B cell (primary cell): ENCODE results near the gene PAIP1. TPM values are rescaled to one million over a fixed set of nuclear protein-coding genes. Genes with fewer than 3 reads are reported as not detected.

Experiments
- ATAC-seq: fragments of 200-7000 bp; cut with Tn5 transposase; one replicate; pipeline ENCODE4 v1.10.0; 2021; ENCODE audit warnings: low read depth, mild to moderate bottlenecking, moderate number of reproducible peaks, moderate library complexity
- CTCF ChIA-PET: fragments of 350-600 bp; sonication (Branson Sonifier 250); formaldehyde crosslinking; loops from one replicate; lab custom pipeline; 2021; ENCODE audit warnings: antibody characterized with exemption, inconsistent platforms; lab: Charles Lee
- POLR2A ChIA-PET: fragments of 350-600 bp; sonication (Branson Sonifier 250); formaldehyde crosslinking; loops from one replicate; lab custom pipeline; 2021; ENCODE audit warnings: antibody characterized with exemption; lab: Charles Lee
- DNase-seq: peaks from one replicate; pipeline ENCODE4 v3.0.0; 2013
- H2AFZ ChIP-seq: 2 replicates; pipeline ENCODE4 v1.6.1; 2012; ENCODE audit warnings: mild to moderate bottlenecking, low read depth, low read length; ENCODE audit not compliant: insufficient read depth, poor library complexity, severe bottlenecking
- H3K27ac ChIP-seq, 2 donors: 1 replicate in 1 of 2; 2 replicates in 1 of 2; pipeline ENCODE4 v1.5.1; 2012 to 2013; ENCODE audit warnings: low read length in 2 of 2, mild to moderate bottlenecking in 2 of 2, moderate library complexity in 1 of 2
- H3K27me3 ChIP-seq, 4 experiments: fragments of 200-600 bp in 1 of 4; sonication (generic) in 1 of 4; replicated peaks in 1 of 4; 1 replicate in 2 of 4; 2 replicates in 2 of 4; pipeline versions ENCODE4 v1.6.1 to v1.7.0; 2013 to 2016; ENCODE audit warnings: low read length in 3 of 4, mild to moderate bottlenecking in 2 of 4, mixed read lengths in 1 of 4, moderate library complexity in 1 of 4; ENCODE audit not compliant: insufficient read depth in 4 of 4, control insufficient read depth in 3 of 4; ENCODE audit errors: control extremely low read depth in 1 of 4
- H3K36me3 ChIP-seq, 2 experiments: replicated peaks in 1 of 2; 1 replicate in 1 of 2; 2 replicates in 1 of 2; pipeline versions ENCODE4 v1.6.1 to v1.7.1; 2013; ENCODE audit warnings: low read length in 1 of 2; ENCODE audit not compliant: insufficient read depth in 2 of 2, control insufficient read depth in 1 of 2; ENCODE audit errors: control extremely low read depth in 1 of 2, extremely low read depth in 1 of 2
- H3K4me1 ChIP-seq, 2 donors: fragments of 200-600 bp in 1 of 2; sonication (generic) in 1 of 2; 1 replicate in 1 of 2; 2 replicates in 1 of 2; pipeline versions ENCODE4 v1.5.1 to v1.6.1; 2013 to 2017; ENCODE audit warnings: low read length in 2 of 2; ENCODE audit not compliant: control insufficient read depth in 2 of 2, insufficient read depth in 2 of 2
- H3K4me2 ChIP-seq: replicated peaks from 2 replicates; pipeline ENCODE3; 2012; ENCODE audit warnings: mild to moderate bottlenecking, low read depth, low read length; ENCODE audit not compliant: poor library complexity, severe bottlenecking
- H3K4me3 ChIP-seq, 5 experiments: fragments of 200-600 bp in 1 of 5; sonication (generic) in 1 of 5; 1 replicate in 3 of 5; 2 replicates in 2 of 5; pipeline versions ENCODE4 v1.5.1 to v1.7.0; 2011 to 2016; ENCODE audit warnings: low read length in 4 of 5, mild to moderate bottlenecking in 4 of 5, low read depth in 2 of 5, control low read depth in 1 of 5, moderate library complexity in 1 of 5; ENCODE audit not compliant: insufficient read depth in 1 of 5; ENCODE audit errors: control extremely low read depth in 1 of 5, extremely low read depth in 1 of 5
- H3K79me2 ChIP-seq: fragments of 200-600 bp; sonication (generic); one replicate; pipeline ENCODE4 v1.6.0; 2016; ENCODE audit warnings: low read length; ENCODE audit not compliant: control insufficient read depth, insufficient read depth
- H3K9ac ChIP-seq: fragments of 200-600 bp; sonication (generic); 2 replicates; pipeline ENCODE4 v1.6.1; 2017; ENCODE audit warnings: mild to moderate bottlenecking, low read length, moderate library complexity
- H3K9me3 ChIP-seq, 3 donors: one replicate each; pipeline versions ENCODE4 v1.6.1 to v1.7.1; 2013; ENCODE audit warnings: low read length in 2 of 3; ENCODE audit not compliant: control insufficient read depth in 2 of 3, insufficient read depth in 1 of 3; ENCODE audit errors: control extremely low read depth in 1 of 3
- H4K20me1 ChIP-seq: 2 replicates; pipeline ENCODE4 v1.6.0; 2012; ENCODE audit warnings: mild to moderate bottlenecking, low read length; ENCODE audit not compliant: insufficient read depth, control insufficient read depth, poor library complexity, severe bottlenecking
- H3K27ac Mint-ChIP-seq: one replicate; pipeline ENCODE4 v1.8.0; 2021; ENCODE audit warnings: mixed read lengths
- H3K27me3 Mint-ChIP-seq: one replicate; pipeline ENCODE4 v1.8.0; 2021; ENCODE audit warnings: mixed read lengths
- H3K4me1 Mint-ChIP-seq: one replicate; pipeline ENCODE4 v1.8.0; 2021; ENCODE audit warnings: mixed read lengths
- H3K4me3 Mint-ChIP-seq: one replicate; pipeline ENCODE4 v1.8.0; 2021; ENCODE audit warnings: mixed read lengths
- H3K9me3 Mint-ChIP-seq: one replicate; pipeline ENCODE4 v1.8.0; 2022; ENCODE audit warnings: mixed read lengths; ENCODE audit not compliant: insufficient read depth
- CTCF ChIP-seq: fragments of 200-600 bp; IDR thresholded peaks from one replicate; pipeline ENCODE4 v1.8.0; 2022; ENCODE audit warnings: antibody characterized with exemption, mild to moderate bottlenecking
- EZH2 ChIP-seq: IDR thresholded peaks from 2 replicates; pipeline ENCODE4 v1.6.1; 2012; ENCODE audit warnings: borderline replicate concordance, low read depth, mild to moderate bottlenecking, moderate library complexity, low read length; ENCODE audit not compliant: insufficient read depth, poor library complexity, severe bottlenecking
- WGBS: methylation state at CpG from one replicate; pipeline ENCODE4 v1.1.5; 2013; ENCODE audit warnings: missing lambda C conversion rate; ENCODE audit not compliant: insufficient coverage; 5-methylcytosine and 5-hydroxymethylcytosine counted together
- intact Hi-C: fragments of 100-400 bp; cut with micrococcal nuclease; formaldehyde crosslinking; loops from one replicate; pipeline ENCODE4 v1.10.0; 2022
- polyA plus RNA-seq: library from polyadenylated mRNA; depleted of rRNA; stranded (reverse); fragments of >200 nt; gene quantifications from 2 replicates; pipeline ENCODE4 v1.2.3, GENCODE V29; 2012
- total RNA-seq, 2 donors: library from RNA; stranded (reverse); fragments of 120-200 nt in 1 of 2; gene quantifications; 1 replicate in 1 of 2; 2 replicates in 1 of 2; pipeline versions ENCODE4 v1.2.3 to v1.2.4, GENCODE V29; 2013 to 2022

The PAIP1 gene
- total and polyA plus RNA-seq, 2 donors (not counting 1 experiment from before 2014, with no cell fraction given), result 23.0 to 31.8 TPM

GRCh38 chr5:43564289-43564850 lies 7.5 kb upstream of the PAIP1 start:
- no peaks in the 10 kb centered on the region for H3K4me1 Mint-ChIP-seq
- TF ChIP-seq CTCF (no peak), EZH2 (no peak)
- H3K4me3 ChIP-seq, result no peak overlapping the region
- ATAC-seq, result no peak
- H3K9me3 Mint-ChIP-seq, result no peaks in the 10 kb centered on the region
- intact Hi-C loops, result no loop called here
- no peaks in the 10 kb centered on the region for H3K9me3 ChIP-seq
- WGBS, result 0% methylated on average over 1 of the region's 5 CpGs
- no peak overlapping the region for H3K4me3 Mint-ChIP-seq
- H3K4me1 ChIP-seq, result no peaks in the 10 kb centered on the region
- H4K20me1 ChIP-seq, result no peaks in the 10 kb centered on the region
- ChIA-PET CTCF (no interaction called here), POLR2A (no interaction called here)
- no peak overlapping the region for H3K9ac ChIP-seq
- no peak overlapping the region for H2AFZ ChIP-seq
- H3K4me2 ChIP-seq, result no peak overlapping the region
- no peaks in the 10 kb centered on the region for H3K79me2 ChIP-seq
- H3K27ac Mint-ChIP-seq, result no peak overlapping the region
- no peak overlapping the region for H3K27ac ChIP-seq
- H3K36me3 ChIP-seq, result no peaks in the 10 kb centered on the region
- H3K27me3 ChIP-seq, result no peaks in the 10 kb centered on the region
- no peak for DNase-seq
- H3K27me3 Mint-ChIP-seq, result no peaks in the 10 kb centered on the region

GRCh38 chr5:43563321-43563720 lies 6.4 kb upstream of the PAIP1 start:
- intact Hi-C loops, result no loop called here
- no peaks in the 10 kb centered on the region for H3K9me3 ChIP-seq
- POLR2A ChIA-PET, result no interaction called here
- Mint-ChIP-seq H3K27me3 (no peaks in the 10 kb centered on the region), H3K4me1 (no peaks in the 10 kb centered on the region), H3K4me3 (no peak overlapping the region), H3K9me3 (no peaks in the 10 kb centered on the region), H3K27ac (no peak overlapping the region)
- no peak for DNase-seq
- WGBS, result 98% methylated on average over 3 of the region's 3 CpGs
- ATAC-seq, result no peak
- no peaks in the 10 kb centered on the region for H3K79me2 ChIP-seq
- no peaks in the 10 kb centered on the region for H3K4me1 ChIP-seq
- no peak for TF ChIP-seq CTCF
- no peak for TF ChIP-seq EZH2
- H3K4me2 ChIP-seq, result no peak overlapping the region
- H3K27ac ChIP-seq, result no peak overlapping the region
- CTCF ChIA-PET, result no interaction called here
- no peak overlapping the region for H2AFZ ChIP-seq
- H3K4me3 ChIP-seq, result no peak overlapping the region
- no peaks in the 10 kb centered on the region for H3K36me3 ChIP-seq
- H3K9ac ChIP-seq, result no peak overlapping the region
- H3K27me3 ChIP-seq, result no peaks in the 10 kb centered on the region
- H4K20me1 ChIP-seq, result no peaks in the 10 kb centered on the region
